ENCODE data around the gene TTC1.

GRCh38 chr5:159971931-159972461 lies 36.9 kb upstream of the TTC1 start:
- TF ChIP-seq CTCF (IDR thresholded peaks at IDR 0.05) (no peak), POLR2A (IDR thresholded peaks at IDR 0.05) (no peak), POLR2AphosphoS5 (IDR thresholded peaks at IDR 0.05) (no peak)
